ENCODE data around the gene ITPR3. TPM values are rescaled to one million over a fixed set of nuclear protein-coding genes. Genes with fewer than 3 reads are reported as not detected.
"Not testable (repeated sequence)": the region's sequence is repeated elsewhere in the genome, so short reads cannot be mapped to it uniquely, and the experiment has no call there.

The ITPR3 gene
- total RNA-seq, 1 donor from 2014 or later: 4.7 TPM

- Histone ChIP-seq H3K4me3 (ENCODE audit: low read length in 3 of 3) (peak overlapping the region in 1 of 3 donors; percentile 27), H3K9ac (ENCODE audit: low read depth in 1 of 3, low read length in 3 of 3) (peak overlapping the region; percentile 53 to 80 (median 70))
Measured at GRCh38 chr6:33590531-33591198, 30.5 kb upstream of the ITPR3 start.

GRCh38 chr6:33591424-33592032, 29.6 kb upstream of the ITPR3 start:
- Histone ChIP-seq H3K4me3 (ENCODE audit: low read length in 3 of 3) (no peak overlapping the region), H3K9ac (ENCODE audit: low read depth in 1 of 3, low read length in 3 of 3) (peak overlapping the region in 2 of 3 donors; percentile 0 to 53), H3K27me3 (ENCODE audit: control insufficient read depth in 3 of 3, insufficient read depth in 3 of 3, low read length in 3 of 3) (no peaks in the 10 kb centered on the region), H3K36me3 (ENCODE audit: control insufficient read depth in 3 of 3, insufficient read depth in 3 of 3, low read length in 3 of 3) (no peaks in the 10 kb centered on the region), H3K27ac (ENCODE audit: low read depth, low read length) (peak overlapping the region; percentile 96), H3K4me1 (ENCODE audit: control insufficient read depth in 3 of 3, insufficient read depth in 3 of 3, low read length in 3 of 3) (peaks cover 25 to 37% (median 27%) of the 10 kb centered on the region in 3 donors), H3K9me3 (ENCODE audit: control insufficient read depth in 3 of 3, low read length in 3 of 3) (no peaks in the 10 kb centered on the region)

More at GRCh38 chr6:33590531-33591198, 30.5 kb upstream of the ITPR3 start:
- Histone ChIP-seq H3K27me3 (ENCODE audit: control insufficient read depth in 3 of 3, insufficient read depth in 3 of 3, low read length in 3 of 3) (no peaks in the 10 kb centered on the region), H3K36me3 (ENCODE audit: control insufficient read depth in 3 of 3, insufficient read depth in 3 of 3, low read length in 3 of 3) (no peaks in the 10 kb centered on the region), H3K27ac (ENCODE audit: low read depth, low read length) (peak overlapping the region; percentile 96), H3K4me1 (ENCODE audit: control insufficient read depth in 3 of 3, insufficient read depth in 3 of 3, low read length in 3 of 3) (peaks cover 33 to 46% (median 34%) of the 10 kb centered on the region in 3 donors), H3K9me3 (ENCODE audit: control insufficient read depth in 3 of 3, low read length in 3 of 3) (no peaks in the 10 kb centered on the region)

GRCh38 chr6:33592280-33592594, 28.9 kb upstream of the ITPR3 start:
- no peak overlapping the region for H3K4me3 ChIP-seq (ENCODE audit: low read length in 3 of 3)
- H3K9me3 ChIP-seq (ENCODE audit: control insufficient read depth in 3 of 3, low read length in 3 of 3): no peaks in the 10 kb centered on the region
- no peak overlapping the region for H3K9ac ChIP-seq (ENCODE audit: low read depth in 1 of 3, low read length in 3 of 3)
- H3K27me3 ChIP-seq (ENCODE audit: control insufficient read depth in 3 of 3, insufficient read depth in 3 of 3, low read length in 3 of 3): no peaks in the 10 kb centered on the region
- peaks cover 25 to 36% (median 27%) of the 10 kb centered on the region in 3 donors for H3K4me1 ChIP-seq (ENCODE audit: control insufficient read depth in 3 of 3, insufficient read depth in 3 of 3, low read length in 3 of 3)
- H3K36me3 ChIP-seq (ENCODE audit: control insufficient read depth in 3 of 3, insufficient read depth in 3 of 3, low read length in 3 of 3): no peaks in the 10 kb centered on the region
- no peak overlapping the region for H3K27ac ChIP-seq (ENCODE audit: low read depth, low read length)

- Histone ChIP-seq H3K4me3 (ENCODE audit: low read length in 3 of 3) (no peak overlapping the region), H3K27ac (ENCODE audit: low read depth, low read length) (no peak overlapping the region)
Measured at GRCh38 chr6:33592595-33593413, 28.3 kb upstream of the ITPR3 start.

GRCh38 chr6:33593414-33593727, 27.8 kb upstream of the ITPR3 start:
- H3K4me3 ChIP-seq (ENCODE audit: low read length in 3 of 3): no peak overlapping the region
- H3K27ac ChIP-seq (ENCODE audit: low read depth, low read length): no peak overlapping the region
- no peaks in the 10 kb centered on the region for H3K9me3 ChIP-seq (ENCODE audit: control insufficient read depth in 3 of 3, low read length in 3 of 3)
- no peaks in the 10 kb centered on the region for H3K27me3 ChIP-seq (ENCODE audit: control insufficient read depth in 3 of 3, insufficient read depth in 3 of 3, low read length in 3 of 3)
- no peaks in the 10 kb centered on the region for H3K36me3 ChIP-seq (ENCODE audit: control insufficient read depth in 3 of 3, insufficient read depth in 3 of 3, low read length in 3 of 3)
- H3K4me1 ChIP-seq (ENCODE audit: control insufficient read depth in 3 of 3, insufficient read depth in 3 of 3, low read length in 3 of 3): peaks cover 25 to 31% (median 27%) of the 10 kb centered on the region in 3 donors
- H3K9ac ChIP-seq (ENCODE audit: low read depth in 1 of 3, low read length in 3 of 3): no peak overlapping the region

More at GRCh38 chr6:33592595-33593413, 28.3 kb upstream of the ITPR3 start:
- Histone ChIP-seq H3K4me1 (ENCODE audit: control insufficient read depth in 3 of 3, insufficient read depth in 3 of 3, low read length in 3 of 3) (peaks cover 25 to 35% (median 27%) of the 10 kb centered on the region in 3 donors), H3K27me3 (ENCODE audit: control insufficient read depth in 3 of 3, insufficient read depth in 3 of 3, low read length in 3 of 3) (no peaks in the 10 kb centered on the region), H3K9ac (ENCODE audit: low read depth in 1 of 3, low read length in 3 of 3) (no peak overlapping the region), H3K9me3 (ENCODE audit: control insufficient read depth in 3 of 3, low read length in 3 of 3) (no peaks in the 10 kb centered on the region), H3K36me3 (ENCODE audit: control insufficient read depth in 3 of 3, insufficient read depth in 3 of 3, low read length in 3 of 3) (no peaks in the 10 kb centered on the region)

- H3K9me3 ChIP-seq (ENCODE audit: control insufficient read depth in 3 of 3, low read length in 3 of 3): no peaks in the 10 kb centered on the region
- H3K27ac ChIP-seq (ENCODE audit: low read depth, low read length): no peak overlapping the region
- no peak overlapping the region for H3K4me3 ChIP-seq (ENCODE audit: low read length in 3 of 3)
- no peaks in the 10 kb centered on the region for H3K36me3 ChIP-seq (ENCODE audit: control insufficient read depth in 3 of 3, insufficient read depth in 3 of 3, low read length in 3 of 3)
- H3K27me3 ChIP-seq (ENCODE audit: control insufficient read depth in 3 of 3, insufficient read depth in 3 of 3, low read length in 3 of 3): no peaks in the 10 kb centered on the region
- no peak overlapping the region for H3K9ac ChIP-seq (ENCODE audit: low read depth in 1 of 3, low read length in 3 of 3)
- H3K4me1 ChIP-seq (ENCODE audit: control insufficient read depth in 3 of 3, insufficient read depth in 3 of 3, low read length in 3 of 3): peaks cover 10 to 17% (median 11%) of the 10 kb centered on the region in 3 donors
Measured at GRCh38 chr6:33595001-33595846, 25.9 kb upstream of the ITPR3 start.

- not testable (repeated sequence) for H3K4me3 ChIP-seq (ENCODE audit: low read length in 3 of 3); H3K4me1 ChIP-seq (ENCODE audit: control insufficient read depth in 3 of 3, insufficient read depth in 3 of 3, low read length in 3 of 3); H3K9me3 ChIP-seq (ENCODE audit: control insufficient read depth in 3 of 3, low read length in 3 of 3); H3K27me3 ChIP-seq (ENCODE audit: control insufficient read depth in 3 of 3, insufficient read depth in 3 of 3, low read length in 3 of 3); H3K36me3 ChIP-seq (ENCODE audit: control insufficient read depth in 3 of 3, insufficient read depth in 3 of 3, low read length in 3 of 3); H3K9ac ChIP-seq (ENCODE audit: low read depth in 1 of 3, low read length in 3 of 3); H3K27ac ChIP-seq (ENCODE audit: low read depth, low read length)
Measured at GRCh38 chr6:33596894-33597293, 24.2 kb upstream of the ITPR3 start.

GRCh38 chr6:33597551-33598322, 23.4 kb upstream of the ITPR3 start:
- Histone ChIP-seq H3K36me3 (ENCODE audit: control insufficient read depth in 3 of 3, insufficient read depth in 3 of 3, low read length in 3 of 3) (no peaks in the 10 kb centered on the region), H3K27ac (ENCODE audit: low read depth, low read length) (no peak overlapping the region), H3K9ac (ENCODE audit: low read depth in 1 of 3, low read length in 3 of 3) (no peak overlapping the region), H3K4me1 (ENCODE audit: control insufficient read depth in 3 of 3, insufficient read depth in 3 of 3, low read length in 3 of 3) (peaks cover 0 to 9% (median 7%) of the 10 kb centered on the region in 3 donors), H3K9me3 (ENCODE audit: control insufficient read depth in 3 of 3, low read length in 3 of 3) (no peaks in the 10 kb centered on the region), H3K27me3 (ENCODE audit: control insufficient read depth in 3 of 3, insufficient read depth in 3 of 3, low read length in 3 of 3) (no peaks in the 10 kb centered on the region), H3K4me3 (ENCODE audit: low read length in 3 of 3) (no peak overlapping the region)

- Histone ChIP-seq H3K9ac (ENCODE audit: low read depth in 1 of 3, low read length in 3 of 3) (no peak overlapping the region), H3K27me3 (ENCODE audit: control insufficient read depth in 3 of 3, insufficient read depth in 3 of 3, low read length in 3 of 3) (no peaks in the 10 kb centered on the region), H3K4me3 (ENCODE audit: low read length in 3 of 3) (no peak overlapping the region), H3K4me1 (ENCODE audit: control insufficient read depth in 3 of 3, insufficient read depth in 3 of 3, low read length in 3 of 3) (peaks cover 0 to 9% (median 7%) of the 10 kb centered on the region in 3 donors), H3K36me3 (ENCODE audit: control insufficient read depth in 3 of 3, insufficient read depth in 3 of 3, low read length in 3 of 3) (no peaks in the 10 kb centered on the region), H3K9me3 (ENCODE audit: control insufficient read depth in 3 of 3, low read length in 3 of 3) (no peaks in the 10 kb centered on the region), H3K27ac (ENCODE audit: low read depth, low read length) (no peak overlapping the region)
Measured at GRCh38 chr6:33599413-33599938, 21.6 kb upstream of the ITPR3 start.

All from skeletal muscle tissue (tissue), 4 donors.